BLaER1 treated with 17β-estradiol and CSF1 and Interleukin-3, amounts not matched to agents 10 nM and 100 nM (cell line): ENCODE data around the gene TMEM163.
A peak's percentile ranks its signal among the peaks of the same experiment; 100 is the strongest.

Experiments
- H3K27ac ChIP-seq, 11 experiments: shearing (Covaris generic); formaldehyde crosslinking; 2 replicates each; pipeline ENCODE4 v1.8.1; 2022
- H3K27me3 ChIP-seq, 11 experiments: shearing (Covaris generic); formaldehyde crosslinking; 2 replicates each; pipeline ENCODE4 v1.8.1; 2022
- H3K36me3 ChIP-seq, 11 experiments: shearing (Covaris generic); formaldehyde crosslinking; 2 replicates each; pipeline ENCODE4 v1.8.1; 2022
- H3K4me1 ChIP-seq, 10 experiments: shearing (Covaris generic); formaldehyde crosslinking; 2 replicates each; pipeline ENCODE4 v1.8.1; 2022
- H3K4me2 ChIP-seq, 11 experiments: shearing (Covaris generic); formaldehyde crosslinking; 2 replicates each; pipeline ENCODE4 v1.8.1; 2022
- H3K4me3 ChIP-seq, 10 experiments: shearing (Covaris generic); formaldehyde crosslinking; 2 replicates each; pipeline ENCODE4 v1.8.1; 2022
- H3K9ac ChIP-seq, 11 experiments: shearing (Covaris generic); formaldehyde crosslinking; 2 replicates each; pipeline ENCODE4 v1.8.1; 2022
- H3K9me3 ChIP-seq, 11 experiments: shearing (Covaris generic); formaldehyde crosslinking; replicated peaks in 1 of 11; 2 replicates each; pipeline ENCODE4 v1.8.1; 2022
- H4K20me1 ChIP-seq, 11 experiments: shearing (Covaris generic); formaldehyde crosslinking; 2 replicates each; pipeline ENCODE4 v1.8.1; 2022
- Cebpa-rat ChIP-seq, 11 experiments: shearing (Covaris generic); IDR thresholded peaks; 2 replicates each; pipeline ENCODE4 v1.8.1; 2022

Gene TMEM163

GRCh38 chr2:134745546-134745945 is 26.7 kb upstream of the TMEM163 start:
- TF ChIP-seq Cebpa-rat (IDR thresholded peaks at IDR 0.05), result no peak
- H3K9me3 ChIP-seq, result no peaks in the 10 kb centered on the region
- H3K4me2 ChIP-seq, result peak overlapping the region in 7 of 11 experiments; percentile 15 to 84 (median 49); a peak in 9 of 22 replicates
- no peaks in the 10 kb centered on the region for H4K20me1 ChIP-seq
- peak overlapping the region in 4 of 11 experiments; percentile 37 to 72 (median 58); a peak in 6 of 22 replicates for H3K27ac ChIP-seq
- H3K4me1 ChIP-seq, result peaks cover under 1 to 45% (median 9%) of the 10 kb centered on the region in 10 experiments; a peak in 18 of 20 replicates
- peak overlapping the region in 2 of 11 experiments; percentile 22 to 56; a peak in 2 of 22 replicates for H3K9ac ChIP-seq
- no peak overlapping the region for H3K4me3 ChIP-seq
- H3K36me3 ChIP-seq, result no peaks in the 10 kb centered on the region
- H3K27me3 ChIP-seq, result no peaks in the 10 kb centered on the region

DNA sequence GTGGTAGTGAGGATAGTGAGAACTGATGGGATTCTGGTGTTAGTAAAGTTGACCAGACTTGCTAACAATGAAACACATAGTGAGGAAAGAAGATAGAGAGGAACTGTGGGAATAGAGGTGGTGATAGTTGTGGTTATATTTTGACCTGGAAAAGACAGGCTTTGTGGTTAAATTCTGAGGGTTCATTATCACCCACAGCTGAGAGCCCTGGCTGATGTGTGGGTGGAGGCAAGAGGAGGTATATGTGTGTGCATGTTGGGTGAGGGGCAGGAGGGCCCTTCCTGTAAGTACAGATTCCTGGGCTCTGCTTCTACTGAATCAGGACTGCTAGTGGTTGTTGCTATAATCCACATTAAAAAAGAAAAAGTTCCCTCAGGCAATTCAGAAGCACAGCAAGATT is 26.2 kb upstream of the TMEM163 start:
- Histone ChIP-seq H3K4me1 (peaks cover 5 to 50% (median 14%) of the 10 kb centered on the region in 10 experiments), H3K9ac (peak overlapping the region in 1 of 11 experiments; percentile 49; a peak in 1 of 22 replicates), H4K20me1 (no peaks in the 10 kb centered on the region), H3K27me3 (no peaks in the 10 kb centered on the region), H3K36me3 (no peaks in the 10 kb centered on the region), H3K4me3 (no peak overlapping the region), H3K4me2 (peak overlapping the region; percentile 15 to 84 (median 33); a peak in 18 of 22 replicates), H3K9me3 (no peaks in the 10 kb centered on the region), H3K27ac (peak overlapping the region in 2 of 11 experiments; percentile 69 to 72; a peak in 3 of 22 replicates)
- TF ChIP-seq Cebpa-rat (IDR thresholded peaks at IDR 0.05), result no peak

- no peak overlapping the region for H3K4me3 ChIP-seq
- no peaks in the 10 kb centered on the region; a peak in 1 of 22 replicates for H4K20me1 ChIP-seq
- H3K27ac ChIP-seq, result peak overlapping the region; percentile 32 to 87 (median 61); a peak in 21 of 22 replicates
- peaks cover 16 to 82% (median 33%) of the 10 kb centered on the region in 10 experiments for H3K4me1 ChIP-seq
- peak overlapping the region in 6 of 11 experiments; percentile 27 to 75 (median 42); a peak in 9 of 22 replicates for H3K9ac ChIP-seq
- H3K27me3 ChIP-seq, result no peaks in the 10 kb centered on the region
- no peaks in the 10 kb centered on the region for H3K36me3 ChIP-seq
- no peaks in the 10 kb centered on the region for H3K9me3 ChIP-seq
- H3K4me2 ChIP-seq, result peak overlapping the region; percentile 23 to 93 (median 48); a peak in 20 of 22 replicates
- TF ChIP-seq Cebpa-rat (IDR thresholded peaks at IDR 0.05), result 0 out of 22 replicates have a peak, but pooled peaks of 1 of the 11 experiments have one; percentile 14
These were observed 21.1 kb upstream of the TMEM163 start for GRCh38 chr2:134739879-134740301.

GRCh38 chr2:134739236-134739878 is 20.6 kb upstream of the TMEM163 start:
- H3K9ac ChIP-seq, result peak overlapping the region in 2 of 11 experiments; percentile 3 to 48; a peak in 2 of 22 replicates
- H4K20me1 ChIP-seq, result no peaks in the 10 kb centered on the region; a peak in 1 of 22 replicates
- H3K4me1 ChIP-seq, result peaks cover 16 to 77% (median 31%) of the 10 kb centered on the region in 10 experiments
- no peaks in the 10 kb centered on the region for H3K36me3 ChIP-seq
- no peak overlapping the region for H3K4me3 ChIP-seq
- no peaks in the 10 kb centered on the region for H3K9me3 ChIP-seq
- TF ChIP-seq Cebpa-rat (IDR thresholded peaks at IDR 0.05), result no peak
- no peaks in the 10 kb centered on the region for H3K27me3 ChIP-seq
- H3K4me2 ChIP-seq, result peak overlapping the region; percentile 23 to 86 (median 48); a peak in 20 of 22 replicates
- peak overlapping the region; percentile 19 to 77 (median 55); a peak in 19 of 22 replicates for H3K27ac ChIP-seq

GRCh38 chr2:134738141-134738870 is 19.5 kb upstream of the TMEM163 start:
- Histone ChIP-seq H3K9ac (no peak overlapping the region), H3K4me2 (peak overlapping the region in 5 of 11 experiments; percentile 50 to 86 (median 66); a peak in 9 of 22 replicates), H3K4me3 (no peak overlapping the region), H3K9me3 (no peaks in the 10 kb centered on the region), H3K27ac (peak overlapping the region in 6 of 11 experiments; percentile 2 to 77 (median 55); a peak in 8 of 22 replicates), H3K36me3 (no peaks in the 10 kb centered on the region), H3K4me1 (peaks cover 16 to 66% (median 31%) of the 10 kb centered on the region in 10 experiments), H3K27me3 (no peaks in the 10 kb centered on the region), H4K20me1 (no peaks in the 10 kb centered on the region; a peak in 1 of 22 replicates)
- no peak for TF ChIP-seq Cebpa-rat (IDR thresholded peaks at IDR 0.05)

- H4K20me1 ChIP-seq, result no peaks in the 10 kb centered on the region; a peak in 1 of 22 replicates
- no peaks in the 10 kb centered on the region for H3K9me3 ChIP-seq
- no peaks in the 10 kb centered on the region for H3K27me3 ChIP-seq
- H3K4me1 ChIP-seq, result peaks cover 16 to 61% (median 31%) of the 10 kb centered on the region in 10 experiments
- H3K4me3 ChIP-seq, result no peak overlapping the region
- no peak overlapping the region for H3K27ac ChIP-seq
- H3K4me2 ChIP-seq, result peak overlapping the region in 2 of 11 experiments; percentile 73 to 86; a peak in 3 of 22 replicates
- H3K36me3 ChIP-seq, result no peaks in the 10 kb centered on the region
- no peak overlapping the region for H3K9ac ChIP-seq
- TF ChIP-seq Cebpa-rat (IDR thresholded peaks at IDR 0.05), result no peak
These were observed 18.9 kb upstream of the TMEM163 start for GRCh38 chr2:134737671-134738070.

DNA sequence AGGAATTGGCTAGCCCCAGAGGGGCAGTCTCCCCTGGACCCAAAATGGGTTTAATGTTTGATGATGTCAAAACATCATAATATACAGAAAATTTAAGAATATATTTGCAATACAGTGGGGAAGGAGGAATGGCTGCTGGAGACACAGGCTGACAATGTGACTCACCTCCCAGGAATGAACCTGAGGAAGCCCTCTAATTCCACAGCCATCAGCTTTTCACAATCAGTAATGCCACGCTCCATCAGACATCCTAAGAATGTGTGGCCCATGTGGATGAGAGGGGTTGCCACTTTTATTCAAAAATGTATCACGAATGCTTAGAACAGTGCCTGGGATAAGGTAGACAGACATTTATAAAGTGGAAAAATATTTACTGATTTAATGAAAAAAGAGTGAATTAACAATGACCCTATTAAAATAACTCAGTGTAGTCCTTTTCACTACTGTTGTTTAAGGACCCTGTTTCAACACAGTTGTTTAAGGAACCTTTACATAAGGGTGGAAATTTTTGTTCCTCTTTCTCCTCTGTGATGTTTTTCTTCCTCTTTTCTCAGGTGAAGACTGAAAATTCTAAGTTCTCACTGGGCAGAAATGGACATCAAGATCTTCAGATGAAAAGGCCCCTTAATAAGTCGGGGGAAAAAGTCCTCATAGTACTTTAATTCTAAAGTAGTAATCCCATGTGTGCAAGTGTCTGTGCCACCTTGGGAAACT is 17.5 kb upstream of the TMEM163 start:
- no peak overlapping the region for H3K9ac ChIP-seq
- no peak for TF ChIP-seq Cebpa-rat (IDR thresholded peaks at IDR 0.05)
- peak overlapping the region in 6 of 11 experiments; percentile 20 to 76 (median 49); a peak in 11 of 22 replicates for H3K4me2 ChIP-seq
- no peaks in the 10 kb centered on the region; a peak in 1 of 22 replicates for H4K20me1 ChIP-seq
- no peak overlapping the region for H3K4me3 ChIP-seq
- H3K36me3 ChIP-seq, result no peaks in the 10 kb centered on the region
- H3K27me3 ChIP-seq, result no peaks in the 10 kb centered on the region
- H3K4me1 ChIP-seq, result peaks cover 16 to 59% (median 31%) of the 10 kb centered on the region in 10 experiments
- H3K9me3 ChIP-seq, result peaks cover 0 to under 1% (median 0%) of the 10 kb centered on the region in 11 experiments; a peak in 3 of 22 replicates
- peak overlapping the region in 5 of 11 experiments; percentile 29 to 58 (median 44); a peak in 10 of 22 replicates for H3K27ac ChIP-seq

DNA sequence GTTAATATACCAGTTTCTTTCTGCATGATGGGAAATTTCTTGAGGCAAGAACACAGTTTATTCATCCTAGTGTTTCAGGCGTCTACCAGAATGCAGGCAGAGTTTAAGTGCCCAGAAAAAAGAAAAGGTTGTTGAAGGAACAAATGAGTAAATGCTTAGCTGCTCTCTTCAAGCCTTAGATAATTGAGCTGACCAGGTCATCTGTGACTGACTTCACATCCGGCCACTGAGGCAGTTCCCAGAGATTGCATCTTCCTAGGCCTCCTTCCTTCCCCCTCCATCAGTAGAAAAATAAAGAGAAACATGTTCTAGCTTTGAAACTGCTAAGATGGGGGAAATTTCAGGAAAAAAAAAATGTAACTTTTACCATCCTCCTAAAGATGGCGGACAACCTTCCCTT is 9.4 kb upstream of the TMEM163 start:
- no peak overlapping the region for H3K4me3 ChIP-seq
- H3K4me1 ChIP-seq, result no peaks in the 10 kb centered on the region
- no peaks in the 10 kb centered on the region for H4K20me1 ChIP-seq
- H3K27ac ChIP-seq, result no peak overlapping the region
- H3K36me3 ChIP-seq, result no peaks in the 10 kb centered on the region
- no peaks in the 10 kb centered on the region for H3K27me3 ChIP-seq
- no peak overlapping the region for H3K4me2 ChIP-seq
- peaks cover 0 to 4% (median 0%) of the 10 kb centered on the region in 11 experiments; a peak in 3 of 22 replicates for H3K9me3 ChIP-seq
- TF ChIP-seq Cebpa-rat (IDR thresholded peaks at IDR 0.05), result no peak
- H3K9ac ChIP-seq, result no peak overlapping the region
